Neural progenitor cell (in vitro differentiated cells): Measurements from ENCODE around the gene GRIK2.

Experiments
- EZH2 ChIP-seq: fragments of 200-600 bp; sonication (generic); IDR thresholded peaks from 2 replicates; pipeline ENCODE4 v1.6.1; 2017; ENCODE audit warnings: antibody characterized with exemption, mild to moderate bottlenecking, moderate library complexity
- EZH2phosphoT487 ChIP-seq: fragments of 200-600 bp; sonication (generic); IDR thresholded peaks from 2 replicates; pipeline ENCODE4 v1.6.1; 2017; ENCODE audit warnings: antibody characterized with exemption
- TF ChIP-seq, protein P1 (sequence below): fragments of 200-600 bp; sonication (generic); IDR thresholded peaks from 2 replicates; pipeline ENCODE4 v1.5.1; 2017; ENCODE audit warnings: antibody characterized with exemption, mild to moderate bottlenecking

DNA sequence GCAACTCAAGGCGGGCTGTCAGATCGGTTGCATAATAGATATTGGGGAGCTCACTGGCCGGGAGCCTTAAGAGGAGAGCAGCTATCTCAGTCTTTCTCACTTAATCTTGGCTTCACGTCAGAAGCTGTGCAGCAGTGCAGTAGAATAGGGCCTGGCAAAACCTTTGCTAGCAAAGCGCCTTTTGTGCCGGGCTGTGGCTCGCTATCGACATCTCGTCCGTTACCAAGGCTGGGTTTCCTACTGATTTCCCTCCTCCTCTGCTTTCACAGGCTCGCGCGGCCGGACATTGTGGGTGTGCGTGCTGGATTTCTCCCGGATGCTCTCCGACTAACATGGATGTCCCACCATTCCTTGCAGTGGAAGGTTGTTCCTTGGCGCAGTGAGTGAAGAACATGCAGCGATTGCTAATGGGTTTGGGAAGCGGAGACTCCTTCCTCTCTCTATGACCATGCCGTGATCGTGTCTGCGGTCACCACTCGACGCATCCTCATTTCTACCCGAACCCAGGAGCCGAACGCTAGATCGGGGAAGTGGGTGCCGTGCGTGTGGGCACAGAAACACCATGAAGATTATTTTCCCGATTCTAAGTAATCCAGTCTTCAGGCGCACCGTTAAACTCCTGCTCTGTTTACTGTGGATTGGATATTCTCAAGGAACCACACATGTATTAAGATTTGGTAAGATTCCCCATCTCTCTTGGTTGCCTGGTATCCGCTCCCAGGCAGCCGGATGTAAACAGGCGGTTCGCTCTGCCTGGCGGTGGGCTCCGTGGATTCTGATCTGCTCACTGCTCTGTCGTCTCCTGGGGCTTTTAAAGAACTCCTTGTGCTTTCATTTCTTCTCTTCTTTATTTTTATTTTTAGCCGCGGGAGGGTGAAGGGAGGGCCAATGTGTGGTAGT lies 5.5 kb downstream of the GRIK2 start:
- TF ChIP-seq, protein P1, sequence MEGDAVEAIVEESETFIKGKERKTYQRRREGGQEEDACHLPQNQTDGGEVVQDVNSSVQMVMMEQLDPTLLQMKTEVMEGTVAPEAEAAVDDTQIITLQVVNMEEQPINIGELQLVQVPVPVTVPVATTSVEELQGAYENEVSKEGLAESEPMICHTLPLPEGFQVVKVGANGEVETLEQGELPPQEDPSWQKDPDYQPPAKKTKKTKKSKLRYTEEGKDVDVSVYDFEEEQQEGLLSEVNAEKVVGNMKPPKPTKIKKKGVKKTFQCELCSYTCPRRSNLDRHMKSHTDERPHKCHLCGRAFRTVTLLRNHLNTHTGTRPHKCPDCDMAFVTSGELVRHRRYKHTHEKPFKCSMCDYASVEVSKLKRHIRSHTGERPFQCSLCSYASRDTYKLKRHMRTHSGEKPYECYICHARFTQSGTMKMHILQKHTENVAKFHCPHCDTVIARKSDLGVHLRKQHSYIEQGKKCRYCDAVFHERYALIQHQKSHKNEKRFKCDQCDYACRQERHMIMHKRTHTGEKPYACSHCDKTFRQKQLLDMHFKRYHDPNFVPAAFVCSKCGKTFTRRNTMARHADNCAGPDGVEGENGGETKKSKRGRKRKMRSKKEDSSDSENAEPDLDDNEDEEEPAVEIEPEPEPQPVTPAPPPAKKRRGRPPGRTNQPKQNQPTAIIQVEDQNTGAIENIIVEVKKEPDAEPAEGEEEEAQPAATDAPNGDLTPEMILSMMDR: no peak
- TF ChIP-seq EZH2 (peak; percentile 66), EZH2phosphoT487 (no peak)
